GM21515 (cell line): ENCODE results near the gene ABLIM2.

ENCODE experiments used
- ATAC-seq: cut with Tn5 transposase; IDR thresholded peaks from one replicate; pipeline ENCODE4 v1.9.1; 2021; ENCODE audit not compliant: unreplicated experiment

ABLIM2 gene

GRCh38 chr4:8194306-8195242 lies 36.0 kb upstream of the ABLIM2 start:
- no peak for ATAC-seq

GRCh38 chr4:8192748-8193738 lies 34.4 kb upstream of the ABLIM2 start:
- peak; percentile 77 for ATAC-seq

- ATAC-seq, result peak; percentile 46
Measured at GRCh38 chr4:8191136-8191747, 32.6 kb upstream of the ABLIM2 start.

GRCh38 chr4:8189551-8190466 lies 31.2 kb upstream of the ABLIM2 start:
- ATAC-seq, result no peak

- no peak for ATAC-seq
Measured at GRCh38 chr4:8188743-8189550, 30.3 kb upstream of the ABLIM2 start.

GRCh38 chr4:8188085-8188484 lies 29.5 kb upstream of the ABLIM2 start:
- no peak for ATAC-seq

- ATAC-seq, result no peak
Measured at GRCh38 chr4:8185930-8186329, 27.3 kb upstream of the ABLIM2 start.

- no peak for ATAC-seq
Measured at GRCh38 chr4:8185295-8185694, 26.7 kb upstream of the ABLIM2 start.

GRCh38 chr4:8184061-8184460 lies 25.4 kb upstream of the ABLIM2 start:
- no peak for ATAC-seq

- no peak for ATAC-seq
Measured at GRCh38 chr4:8182858-8183725, 24.5 kb upstream of the ABLIM2 start.

- ATAC-seq, result no peak
Measured at GRCh38 chr4:8182294-8182693, 23.7 kb upstream of the ABLIM2 start.

- ATAC-seq, result no peak
Measured at GRCh38 chr4:8181844-8182243, 23.2 kb upstream of the ABLIM2 start.

GRCh38 chr4:8181119-8181518 lies 22.5 kb upstream of the ABLIM2 start:
- ATAC-seq, result no peak

- no peak for ATAC-seq
Measured at GRCh38 chr4:8180310-8181093, 21.9 kb upstream of the ABLIM2 start.

- no peak for ATAC-seq
Measured at GRCh38 chr4:8179771-8180170, 21.2 kb upstream of the ABLIM2 start.

GRCh38 chr4:8179074-8179473 lies 20.5 kb upstream of the ABLIM2 start:
- ATAC-seq, result no peak

GRCh38 chr4:8177956-8178355 lies 19.3 kb upstream of the ABLIM2 start:
- no peak for ATAC-seq

- ATAC-seq, result no peak
Measured at GRCh38 chr4:8177552-8177951, 18.9 kb upstream of the ABLIM2 start.
